GM18861 (cell line): ENCODE results near the gene CABP4.

Experiments
- ATAC-seq: cut with Tn5 transposase; IDR thresholded peaks from one replicate; pipeline ENCODE4 v1.9.1; 2021; ENCODE audit not compliant: unreplicated experiment

CABP4 gene

DNA sequence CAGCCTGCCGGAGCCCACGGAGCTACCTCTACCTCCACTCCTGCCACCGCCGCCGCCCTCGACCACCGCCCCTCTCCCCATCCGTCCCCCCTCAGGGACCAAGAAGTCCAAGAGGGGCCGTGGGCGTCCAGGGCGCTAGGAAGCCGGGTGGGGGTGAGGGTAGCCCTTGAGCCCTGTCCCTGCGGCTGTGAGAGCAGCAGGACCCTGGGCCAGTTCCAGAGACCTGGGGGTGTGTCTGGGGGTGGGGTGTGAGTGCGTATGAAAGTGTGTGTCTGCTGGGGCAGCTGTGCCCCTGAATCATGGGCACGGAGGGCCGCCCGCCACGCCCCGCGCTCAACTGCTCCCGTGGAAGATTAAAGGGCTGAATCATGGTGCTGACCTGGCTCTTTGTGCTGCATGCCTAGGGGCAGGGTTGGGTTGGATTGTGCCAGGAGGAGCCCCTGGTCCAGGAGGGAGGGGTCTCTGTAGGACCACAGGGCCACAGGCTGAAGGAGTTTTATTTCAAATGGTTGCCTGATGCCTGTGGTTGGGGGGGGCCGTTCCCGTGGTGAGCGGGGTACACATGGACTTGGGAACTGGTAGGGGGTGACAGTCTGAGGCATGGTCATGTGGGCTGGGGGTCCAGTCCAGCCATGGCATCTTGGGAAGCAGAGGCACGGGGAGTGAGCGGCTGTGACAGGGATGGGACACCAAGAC, 20.0 kb upstream of the CABP4 start:
- ATAC-seq: no peak

DNA sequence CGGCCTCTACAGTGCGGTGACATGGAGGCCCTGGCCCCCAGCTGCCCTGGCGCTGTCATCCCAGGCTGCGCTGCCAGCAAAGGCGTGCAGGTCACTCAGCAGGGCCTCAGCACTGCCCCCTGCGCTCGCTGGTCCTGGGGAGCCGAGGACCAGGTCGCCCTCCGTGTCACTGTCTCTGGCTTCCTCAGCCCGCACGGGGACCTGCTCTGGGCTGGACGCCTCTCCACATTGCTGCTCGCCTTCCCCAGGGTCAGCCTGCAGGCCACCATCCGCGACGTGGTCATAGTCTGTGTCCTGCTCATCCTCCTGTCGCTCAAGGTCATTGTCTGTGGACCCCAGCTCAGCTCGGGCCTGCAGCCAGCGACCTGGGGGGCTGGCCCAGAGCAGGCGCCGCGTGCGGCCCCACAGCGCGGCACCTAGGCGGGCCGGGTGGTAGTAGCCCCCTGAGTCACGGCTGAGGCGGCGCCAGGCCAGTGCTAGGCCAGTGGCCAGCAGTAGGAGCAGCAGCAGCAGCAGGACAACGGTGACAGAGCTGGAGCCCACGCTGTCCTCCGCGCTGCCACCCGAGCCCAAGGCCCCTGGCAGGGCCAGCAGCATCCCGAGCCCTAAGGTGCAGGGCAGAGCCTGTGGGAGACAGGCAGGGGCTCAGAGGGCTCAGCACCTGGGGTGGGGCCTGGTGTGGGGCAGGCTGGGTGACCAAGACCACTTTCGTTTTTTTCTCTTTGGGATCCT, 19.3 kb upstream of the CABP4 start:
- ATAC-seq: no peak

DNA sequence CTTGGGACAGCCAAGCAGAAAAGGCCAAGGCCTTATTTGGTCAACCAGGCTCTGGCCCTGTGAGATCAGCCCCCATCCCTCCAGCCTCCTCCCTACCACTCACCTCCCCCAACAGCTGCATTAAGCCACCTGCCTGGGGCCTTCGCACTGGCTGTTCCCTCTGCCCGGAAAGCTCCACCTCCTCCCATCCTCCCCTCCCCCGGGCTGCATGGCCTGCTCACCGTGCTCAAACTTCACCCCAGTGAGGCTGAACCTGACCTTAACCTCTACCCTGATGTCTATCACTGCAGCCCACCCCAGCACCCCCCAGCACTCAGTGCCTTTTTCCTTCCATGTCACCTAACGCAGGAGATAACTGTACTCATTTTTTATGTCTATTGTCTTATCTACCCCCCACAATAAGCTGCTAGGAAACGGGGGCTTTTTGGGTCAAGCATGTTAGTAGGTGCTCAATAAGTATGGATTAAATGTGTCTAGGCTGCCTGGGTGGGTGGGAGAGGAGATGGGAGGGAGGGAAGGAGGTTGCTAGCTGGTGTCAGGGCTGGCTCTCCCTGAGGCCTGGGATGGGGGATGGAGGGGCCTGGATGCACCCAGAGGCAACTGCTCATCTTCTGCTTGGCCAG, 18.6 kb upstream of the CABP4 start:
- ATAC-seq: no peak

DNA sequence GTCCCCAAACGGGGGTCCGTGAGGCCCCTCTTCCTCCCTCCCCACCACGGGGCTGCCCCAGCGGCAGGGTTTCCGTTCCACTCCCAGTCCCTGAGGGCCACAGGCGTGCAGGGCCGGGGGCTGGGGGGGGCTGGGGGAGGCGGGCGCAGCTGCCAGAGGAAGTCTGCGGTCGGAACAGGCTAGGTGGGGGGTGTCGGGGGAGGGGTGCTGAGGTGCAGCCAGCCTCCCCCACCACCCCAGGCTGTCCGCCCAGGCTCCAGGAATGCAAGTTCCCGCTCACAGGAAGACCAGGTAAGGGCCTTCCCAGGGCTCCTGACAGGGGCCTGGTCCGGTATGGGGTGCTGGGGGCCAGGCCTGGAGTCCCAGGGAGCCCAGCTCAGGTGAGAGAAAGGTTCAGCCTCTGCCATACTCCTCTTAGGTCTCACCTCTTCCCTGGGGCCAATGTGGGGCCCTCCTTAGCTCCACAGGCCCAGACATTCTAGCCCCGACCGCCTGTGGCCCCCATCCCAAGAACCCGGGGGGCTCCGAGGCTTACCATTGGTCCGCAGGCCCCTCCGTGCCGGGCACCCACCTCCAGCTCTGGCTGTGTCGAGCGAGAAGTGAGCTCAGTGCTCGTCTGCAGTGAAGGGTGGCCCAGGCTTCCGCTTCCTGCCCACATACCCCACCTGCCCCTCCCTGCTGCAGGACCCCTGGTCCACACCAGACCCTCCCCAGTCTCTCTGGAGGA, 17.9 kb upstream of the CABP4 start, which contains the start of gene PTPRCAP:
Gene PTPRCAP, minus strand, starts transcription at position 601 of the 727 bp plus-strand sequence. Its CDS starts 63 bp downstream, at position 538.
- no peak for ATAC-seq

DNA sequence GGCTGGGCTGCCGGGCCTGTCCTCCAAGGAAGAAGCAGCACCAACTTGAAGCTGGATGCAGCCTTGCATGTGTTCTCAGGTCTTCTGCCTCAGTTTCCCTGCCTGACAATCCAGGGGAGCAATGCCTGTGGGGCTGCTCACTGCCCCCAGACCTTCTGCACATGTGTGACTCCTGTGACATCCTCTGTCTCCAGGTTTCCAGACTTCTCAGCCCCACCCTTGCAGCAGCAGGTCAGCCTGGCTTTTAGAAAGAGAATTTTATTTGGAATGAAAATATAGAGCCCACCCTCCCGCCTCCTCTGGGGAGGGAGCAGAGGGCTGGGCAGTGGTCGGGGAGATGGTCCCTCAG, 17.4 kb upstream of the CABP4 start:
- no peak for ATAC-seq

DNA sequence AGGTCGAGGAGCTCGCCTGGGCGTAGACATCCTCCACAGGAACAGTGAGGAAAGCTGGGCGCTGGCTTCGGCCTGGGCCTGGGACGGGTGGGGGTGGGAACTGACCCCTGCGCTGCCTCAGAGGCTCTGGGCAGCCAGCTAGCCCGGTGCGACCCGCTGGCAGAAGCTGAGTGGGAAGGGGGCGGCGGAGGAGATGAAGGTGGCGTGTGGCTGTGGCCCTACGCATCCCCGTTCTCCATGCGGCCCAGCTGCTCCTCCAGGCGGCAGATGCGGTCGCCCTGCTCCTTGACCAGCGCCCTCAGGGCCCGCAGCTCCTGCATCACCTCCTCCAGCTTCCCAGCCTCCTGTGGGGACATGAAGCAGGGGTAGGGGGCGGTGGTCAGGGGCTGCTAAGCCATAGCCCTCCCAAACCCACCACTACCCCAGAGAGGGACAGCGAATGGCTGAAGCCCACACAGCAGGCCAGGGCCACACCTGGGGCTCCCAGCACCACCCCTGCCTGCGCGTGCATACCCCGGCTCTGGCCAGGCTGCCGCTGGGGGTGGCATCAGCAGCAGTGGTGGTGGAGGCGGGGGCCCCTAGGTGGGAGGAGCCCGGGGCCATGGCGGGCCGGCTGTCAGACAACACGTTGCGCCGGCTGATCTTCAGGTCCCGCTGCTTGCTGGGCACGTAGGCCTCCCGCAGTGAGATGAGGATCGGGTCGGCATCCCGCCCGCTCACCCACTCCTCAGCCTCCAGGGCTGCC, 16.8 kb upstream of the CABP4 start:
- no peak for ATAC-seq

DNA sequence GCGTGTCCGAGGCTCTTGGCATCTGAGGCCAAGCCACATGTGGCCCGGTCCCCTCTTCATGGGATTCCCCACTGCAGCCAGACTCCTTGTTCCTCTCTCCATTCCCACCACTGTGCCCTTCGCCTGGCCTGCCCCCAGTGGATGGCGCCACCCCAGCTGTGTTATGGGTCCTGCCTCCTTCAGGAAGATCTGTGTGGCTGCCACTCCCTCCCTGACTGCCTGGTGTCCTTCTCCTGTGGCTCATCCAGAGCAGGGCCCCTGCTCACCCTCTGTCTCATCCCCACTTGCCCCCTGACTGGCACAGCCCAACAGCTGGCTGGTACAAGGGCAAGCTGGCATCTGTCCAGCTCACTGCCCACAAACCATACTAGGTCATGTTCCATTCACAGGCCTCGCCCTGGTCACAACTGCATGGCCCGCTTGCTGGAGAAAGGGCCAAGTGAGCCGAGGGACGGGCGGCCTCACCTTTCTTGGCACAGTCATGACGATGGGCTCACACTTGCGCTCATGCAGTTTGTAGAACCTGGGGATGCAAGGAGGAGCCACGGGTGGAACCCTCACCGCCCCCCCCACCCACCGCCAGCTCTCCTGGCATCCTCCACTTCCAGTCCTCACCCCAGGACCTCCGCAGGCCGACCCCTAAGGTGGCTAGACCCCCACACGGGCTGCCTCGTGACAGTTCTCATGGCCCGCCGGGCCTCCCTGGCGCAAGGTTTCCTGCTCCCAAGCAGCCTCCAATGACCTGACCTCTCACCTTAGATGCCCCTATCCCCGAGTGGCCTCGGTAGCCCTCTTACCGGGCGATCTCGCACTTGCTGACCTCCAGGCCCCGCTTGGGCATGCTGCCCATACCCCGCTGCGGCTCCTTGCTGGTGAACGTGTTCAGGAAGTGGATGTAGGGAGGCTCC, 15.6 kb upstream of the CABP4 start:
- no peak for ATAC-seq

DNA sequence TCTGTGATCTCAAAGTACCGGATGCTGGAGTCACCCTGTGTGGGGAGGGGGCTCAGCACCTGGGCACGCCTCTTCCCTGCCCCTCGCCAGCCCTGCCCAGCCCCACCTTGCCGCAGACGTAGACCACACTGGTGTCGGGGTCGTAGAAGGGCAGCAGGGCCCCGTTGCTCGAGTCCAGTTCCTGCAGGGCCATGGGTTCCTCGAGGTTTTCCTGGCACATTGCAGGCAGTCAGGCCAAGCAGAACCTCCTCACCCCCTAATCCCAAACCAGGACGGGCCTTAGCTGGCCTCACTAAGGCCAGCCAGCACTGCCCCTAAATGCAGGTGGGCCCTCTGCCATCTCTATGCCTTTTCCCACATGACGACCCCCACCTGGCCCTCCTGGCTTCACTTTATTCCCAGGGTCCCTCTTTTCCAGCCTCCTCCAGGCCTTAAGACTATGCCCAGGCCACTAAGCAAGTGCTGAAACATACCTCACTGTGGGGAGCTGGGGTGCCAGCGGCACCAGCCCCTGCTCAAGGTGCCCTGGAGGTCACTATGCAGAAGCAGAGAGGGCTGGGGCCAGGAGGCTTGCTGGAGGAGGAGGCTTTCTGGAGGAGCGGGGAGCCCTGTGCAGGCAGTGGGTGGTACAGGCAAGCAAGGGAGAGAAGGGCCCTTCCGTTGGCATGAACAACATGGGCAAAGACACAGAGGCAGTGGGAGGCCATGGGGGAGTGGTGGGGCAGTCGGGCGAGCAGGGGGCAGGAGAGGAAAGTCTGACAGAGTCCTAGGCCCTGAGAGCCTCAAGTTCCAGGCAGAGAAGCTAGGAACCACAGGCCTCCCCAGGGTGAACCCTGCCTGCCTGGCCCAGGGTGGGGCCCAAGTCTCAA, 14.7 kb upstream of the CABP4 start:
- no peak for ATAC-seq

DNA sequence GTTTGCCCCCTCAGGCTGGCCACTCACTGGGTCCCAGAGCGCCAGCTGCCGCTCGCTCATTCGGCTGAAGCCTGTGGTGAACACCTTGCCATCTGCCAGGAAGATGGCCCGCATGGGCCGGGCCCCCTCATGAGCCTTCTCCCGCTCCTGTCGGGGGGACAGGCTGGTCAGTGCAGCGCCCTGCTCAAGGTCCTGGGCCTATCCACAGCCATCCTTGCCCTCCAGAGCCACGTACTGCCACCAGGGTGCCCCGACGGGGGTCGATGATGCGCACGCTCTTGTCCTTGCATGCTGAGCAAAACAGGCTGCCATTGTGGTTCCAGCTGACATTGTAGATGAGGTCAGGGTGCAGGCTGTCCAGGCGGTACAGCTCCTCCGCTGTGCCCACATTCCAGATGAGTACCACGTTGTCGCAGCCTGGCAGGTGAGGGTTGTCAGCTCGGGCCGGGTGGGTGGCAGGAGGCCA, 14.0 kb upstream of the CABP4 start:
- no peak for ATAC-seq

DNA sequence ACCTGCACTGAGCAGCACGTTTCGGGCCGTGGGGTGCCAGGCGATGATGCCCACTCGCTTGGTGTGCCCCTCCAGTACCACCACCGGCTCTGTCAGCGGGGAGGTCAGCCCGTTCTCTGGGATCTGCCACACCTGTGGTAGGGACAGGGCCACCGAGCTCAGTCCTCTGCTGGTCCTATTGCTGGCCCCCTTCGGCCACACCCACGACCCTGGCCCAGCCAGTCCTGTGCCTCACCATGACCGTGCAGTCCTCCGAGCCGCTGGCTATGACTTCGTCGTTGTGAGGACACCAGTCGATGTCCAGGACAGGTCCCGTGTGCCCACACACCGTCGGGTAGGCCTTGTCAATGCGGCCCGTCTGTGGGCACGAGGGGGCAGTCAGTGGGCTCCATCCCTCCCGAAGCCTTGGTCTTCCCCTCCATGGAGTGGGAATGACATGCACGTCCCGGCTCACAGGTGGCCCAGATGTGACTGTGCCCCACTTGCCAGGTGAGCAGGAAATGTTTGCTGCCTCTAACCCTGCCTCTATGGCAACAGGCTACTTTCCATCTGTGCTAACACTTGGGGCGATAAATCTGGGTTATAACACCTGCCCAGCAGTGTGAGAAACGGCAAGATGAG, 13.3 kb upstream of the CABP4 start:
- no peak for ATAC-seq

DNA sequence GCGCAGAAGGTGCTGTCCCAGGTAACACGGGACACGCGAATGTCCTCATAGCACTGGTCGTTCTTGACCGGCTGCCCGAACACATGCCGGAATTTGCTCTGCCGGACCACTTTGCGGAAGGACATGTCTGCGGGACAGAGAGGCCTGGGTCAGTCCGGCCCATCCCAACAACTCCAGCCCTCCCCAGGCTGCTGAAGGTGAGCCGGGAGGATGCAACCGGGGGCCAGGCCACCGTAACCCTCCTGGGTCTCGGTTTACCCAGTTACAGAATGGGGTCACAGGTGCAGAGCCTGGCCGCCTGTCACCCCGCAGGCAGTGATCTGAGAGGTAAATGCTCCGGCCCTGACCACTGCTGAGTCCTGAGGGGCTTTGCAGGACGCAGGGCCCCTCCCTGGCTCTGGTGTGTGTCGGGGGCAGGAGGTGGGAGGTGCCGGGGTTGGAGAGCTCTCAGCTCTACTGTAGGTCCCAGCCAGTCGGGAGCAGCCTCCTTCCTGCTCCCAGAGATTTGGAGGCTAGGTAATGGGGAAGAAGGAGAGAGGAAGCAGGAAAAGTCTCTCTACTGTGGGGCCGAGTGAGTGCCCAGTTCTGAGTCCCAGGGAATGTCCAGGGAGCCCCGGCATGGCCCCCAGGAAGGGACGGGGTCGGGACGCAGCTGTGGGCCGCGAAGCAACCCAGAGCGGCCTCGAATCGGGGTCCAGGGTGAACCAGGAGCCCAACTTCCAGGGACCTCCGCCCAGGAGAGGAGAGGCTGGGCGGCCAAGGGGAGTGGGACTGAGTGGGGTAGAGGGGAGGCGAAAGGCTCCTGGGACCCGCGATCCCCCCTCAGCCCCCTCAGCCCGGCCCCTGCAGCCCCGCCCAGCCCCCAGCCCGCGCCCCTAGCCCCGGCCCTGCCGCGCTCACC, 12.4 kb upstream of the CABP4 start:
- ATAC-seq: no peak

DNA sequence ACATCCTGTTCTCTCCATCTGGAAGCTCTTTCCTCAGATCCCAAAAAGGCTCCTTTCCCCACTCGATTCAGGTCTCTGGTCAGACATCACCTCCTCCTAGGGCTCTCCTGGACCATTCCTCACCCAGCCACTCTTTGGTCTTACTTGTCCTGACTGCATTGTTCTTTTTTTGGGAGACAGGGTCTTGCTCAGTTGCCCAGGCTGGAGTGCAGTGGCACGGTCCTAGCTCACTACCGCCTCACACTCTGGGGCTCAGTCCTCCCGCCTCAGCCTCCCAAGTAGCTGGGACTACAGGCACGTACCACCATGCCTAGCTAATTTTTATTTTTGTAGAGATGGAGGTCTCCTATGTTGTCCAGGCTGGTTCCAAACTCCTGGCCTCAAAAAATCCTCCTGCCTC, 9.6 kb upstream of the CABP4 start:
- ATAC-seq: no peak

DNA sequence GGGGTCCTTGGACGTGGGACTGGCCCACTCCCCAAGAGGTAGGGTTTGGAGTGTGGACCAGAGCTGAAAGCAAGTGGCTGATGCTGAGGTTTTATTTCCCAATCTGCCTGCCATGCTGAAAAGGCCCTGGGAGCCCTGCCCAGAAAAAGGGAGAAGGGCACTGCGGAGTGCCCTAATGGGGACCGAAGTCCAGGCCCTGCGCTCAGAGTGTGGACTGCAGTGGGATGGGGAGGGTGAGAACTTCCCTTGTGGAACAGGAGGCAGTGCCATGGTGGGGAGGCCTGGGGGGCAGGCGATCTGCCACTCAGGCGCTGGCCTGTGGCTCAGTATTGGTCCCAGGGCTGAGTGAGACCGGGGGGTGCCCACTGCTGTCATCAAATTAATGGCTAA, 6.9 kb upstream of the CABP4 start:
- ATAC-seq: no peak

DNA sequence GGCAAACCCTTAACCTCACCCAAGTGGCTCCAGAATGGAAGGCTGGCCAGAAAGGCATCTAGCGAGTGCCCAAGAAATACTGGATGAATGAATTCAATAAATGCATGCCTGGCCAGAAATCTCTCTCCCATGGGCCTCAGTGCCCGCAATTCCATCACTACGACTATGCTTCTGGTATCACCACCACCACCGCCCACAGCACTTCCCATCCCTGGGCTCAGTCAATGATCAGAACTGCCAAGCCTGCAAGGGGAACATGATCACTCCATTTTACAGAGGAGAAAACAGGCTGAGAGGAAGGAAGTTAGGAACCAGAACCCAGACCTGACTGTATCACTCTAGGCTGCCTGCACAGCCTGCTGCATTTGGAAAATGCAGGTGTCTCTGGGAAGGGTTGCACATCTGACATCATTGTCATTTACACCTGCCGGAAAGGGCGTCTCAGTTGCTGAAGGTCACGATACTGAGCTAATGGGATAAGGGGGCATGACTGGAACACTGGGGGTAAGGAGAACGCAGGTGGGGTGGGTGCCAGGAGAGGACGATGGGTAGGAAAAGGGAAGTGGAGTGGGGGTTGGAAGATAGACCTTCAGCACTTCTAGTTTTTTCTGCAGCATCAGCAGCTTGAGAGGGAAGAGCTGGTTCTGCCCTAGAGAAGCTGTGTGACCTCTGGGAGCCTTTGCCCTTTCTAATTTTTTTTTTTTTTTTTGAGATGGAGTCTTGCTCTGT, 5.9 kb upstream of the CABP4 start:
- ATAC-seq: no peak

DNA sequence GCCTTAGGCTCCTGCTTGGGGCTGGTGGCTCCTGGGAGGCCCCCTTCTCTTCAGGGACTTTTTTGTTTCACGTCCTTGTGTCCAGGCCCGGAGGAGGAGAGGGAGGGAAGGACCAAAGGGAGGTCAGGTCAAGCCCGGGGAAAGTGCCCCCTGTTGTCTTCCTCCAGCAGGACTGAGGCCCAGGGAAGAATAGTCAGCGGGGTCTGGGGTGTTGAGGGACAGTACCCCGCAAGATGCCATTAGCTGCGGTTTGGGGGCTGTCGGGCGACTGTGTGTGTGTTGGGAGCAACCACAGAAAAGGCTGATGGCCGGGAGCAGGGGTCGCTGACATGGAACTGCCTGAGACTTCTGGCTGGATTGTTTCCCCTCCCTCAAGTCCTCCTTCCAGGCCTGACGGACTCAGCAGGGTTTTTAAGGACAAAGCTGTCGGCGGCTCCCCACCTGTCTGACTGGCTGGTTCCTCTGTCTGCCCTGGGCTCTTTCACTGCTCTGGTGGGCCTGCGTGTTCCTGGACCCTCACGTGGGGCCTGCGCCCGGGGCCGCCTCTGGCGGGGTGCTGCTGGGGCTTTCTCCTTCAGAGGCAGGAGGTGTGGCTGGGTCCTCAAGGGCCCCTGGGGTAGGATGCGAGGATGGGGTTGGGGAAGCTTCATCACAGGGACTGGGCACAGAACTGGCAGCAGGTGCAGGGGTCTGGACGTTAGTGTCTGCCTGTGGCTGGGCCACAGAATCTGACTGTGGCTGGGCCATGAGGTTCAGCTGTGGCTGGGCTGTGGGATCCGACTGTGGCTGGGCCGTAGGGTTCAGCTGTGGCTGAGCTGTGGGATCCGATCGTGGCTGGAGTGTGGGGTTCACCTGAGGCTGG, 4.1 kb upstream of the CABP4 start:
- no peak for ATAC-seq

DNA sequence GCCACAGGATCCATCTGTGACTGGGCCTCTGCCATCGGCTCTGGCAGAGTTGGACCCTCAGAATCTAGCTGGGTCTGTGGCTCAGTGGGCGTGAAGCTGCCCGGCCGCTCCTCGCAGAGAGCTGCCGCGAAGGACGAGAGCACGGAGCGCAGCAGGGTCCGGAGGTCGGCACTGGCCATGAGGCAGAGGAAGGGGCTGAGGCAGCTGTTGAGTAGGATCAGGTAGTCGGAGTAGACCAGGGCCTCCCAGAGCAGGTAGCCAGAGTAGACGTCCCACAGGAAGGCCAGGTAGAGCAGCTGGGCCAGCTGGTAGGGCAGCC, 3.5 kb upstream of the CABP4 start:
- ATAC-seq: no peak
